Progenitor cell of endocrine pancreas (in vitro differentiated cells): ENCODE data around the gene BRINP2. TPM values are rescaled to one million over a fixed set of nuclear protein-coding genes. Genes with fewer than 3 reads are reported as not detected.

Source experiments
- DNase-seq: peaks from one replicate; pipeline ENCODE4 v3.0.0; 2021; ENCODE audit warnings: low spot score; ENCODE audit not compliant: unreplicated experiment
- H3K27ac Mint-ChIP-seq: 2 replicates; pipeline ENCODE4 v1.8.0; 2021; ENCODE audit warnings: mild to moderate bottlenecking, moderate library complexity, mixed read lengths
- H3K27me3 Mint-ChIP-seq: 2 replicates; pipeline ENCODE4 v1.8.0; 2021; ENCODE audit warnings: mixed read lengths
- H3K36me3 Mint-ChIP-seq: 2 replicates; pipeline ENCODE4 v1.8.0; 2022; ENCODE audit warnings: mixed read lengths; ENCODE audit not compliant: insufficient read depth
- H3K4me1 Mint-ChIP-seq: 2 replicates; pipeline ENCODE4 v1.8.0; 2021; ENCODE audit warnings: low read depth, mixed read lengths
- H3K4me3 Mint-ChIP-seq: 2 replicates; pipeline ENCODE4 v1.8.0; 2021; ENCODE audit warnings: low read depth, mild to moderate bottlenecking, moderate library complexity, mixed read lengths
- H3K9me3 Mint-ChIP-seq: 2 replicates; pipeline ENCODE4 v1.8.0; 2021; ENCODE audit warnings: low read depth, mixed read lengths
- total RNA-seq: library from RNA; stranded (reverse); gene quantifications from 2 replicates; pipeline ENCODE4 v1.2.1, GENCODE V29; 2021
- TF ChIP-seq, protein P1 (sequence below): fragments of 200-600 bp; sonication (generic); IDR thresholded peaks from one replicate; pipeline ENCODE4 v1.5.0; 2021; ENCODE audit warnings: antibody characterized with exemption, mild to moderate bottlenecking; ENCODE audit not compliant: unreplicated experiment

BRINP2 gene
- total RNA-seq, 1 donor from 2014 or later = 0.41 TPM

GRCh38 chr1:177137814-177138213 is 32.9 kb upstream of the BRINP2 start:
- Mint-ChIP-seq H3K4me3 (no peak overlapping the region), H3K27ac (no peak overlapping the region), H3K9me3 (no peaks in the 10 kb centered on the region), H3K36me3 (no peaks in the 10 kb centered on the region), H3K4me1 (no peaks in the 10 kb centered on the region), H3K27me3 (peaks cover 4% of the 10 kb centered on the region)
- TF ChIP-seq, protein P1, sequence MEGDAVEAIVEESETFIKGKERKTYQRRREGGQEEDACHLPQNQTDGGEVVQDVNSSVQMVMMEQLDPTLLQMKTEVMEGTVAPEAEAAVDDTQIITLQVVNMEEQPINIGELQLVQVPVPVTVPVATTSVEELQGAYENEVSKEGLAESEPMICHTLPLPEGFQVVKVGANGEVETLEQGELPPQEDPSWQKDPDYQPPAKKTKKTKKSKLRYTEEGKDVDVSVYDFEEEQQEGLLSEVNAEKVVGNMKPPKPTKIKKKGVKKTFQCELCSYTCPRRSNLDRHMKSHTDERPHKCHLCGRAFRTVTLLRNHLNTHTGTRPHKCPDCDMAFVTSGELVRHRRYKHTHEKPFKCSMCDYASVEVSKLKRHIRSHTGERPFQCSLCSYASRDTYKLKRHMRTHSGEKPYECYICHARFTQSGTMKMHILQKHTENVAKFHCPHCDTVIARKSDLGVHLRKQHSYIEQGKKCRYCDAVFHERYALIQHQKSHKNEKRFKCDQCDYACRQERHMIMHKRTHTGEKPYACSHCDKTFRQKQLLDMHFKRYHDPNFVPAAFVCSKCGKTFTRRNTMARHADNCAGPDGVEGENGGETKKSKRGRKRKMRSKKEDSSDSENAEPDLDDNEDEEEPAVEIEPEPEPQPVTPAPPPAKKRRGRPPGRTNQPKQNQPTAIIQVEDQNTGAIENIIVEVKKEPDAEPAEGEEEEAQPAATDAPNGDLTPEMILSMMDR = no peak
- no peak for DNase-seq

- no peak overlapping the region for H3K27ac Mint-ChIP-seq
- TF ChIP-seq, protein P1 = no peak
- no peak for DNase-seq
- no peaks in the 10 kb centered on the region for H3K9me3 Mint-ChIP-seq
- H3K36me3 Mint-ChIP-seq = no peaks in the 10 kb centered on the region
- peaks cover 4% of the 10 kb centered on the region for H3K27me3 Mint-ChIP-seq
- H3K4me1 Mint-ChIP-seq = no peaks in the 10 kb centered on the region
- H3K4me3 Mint-ChIP-seq = no peak overlapping the region
These were observed 32.4 kb upstream of the BRINP2 start for GRCh38 chr1:177138347-177138746.

DNA sequence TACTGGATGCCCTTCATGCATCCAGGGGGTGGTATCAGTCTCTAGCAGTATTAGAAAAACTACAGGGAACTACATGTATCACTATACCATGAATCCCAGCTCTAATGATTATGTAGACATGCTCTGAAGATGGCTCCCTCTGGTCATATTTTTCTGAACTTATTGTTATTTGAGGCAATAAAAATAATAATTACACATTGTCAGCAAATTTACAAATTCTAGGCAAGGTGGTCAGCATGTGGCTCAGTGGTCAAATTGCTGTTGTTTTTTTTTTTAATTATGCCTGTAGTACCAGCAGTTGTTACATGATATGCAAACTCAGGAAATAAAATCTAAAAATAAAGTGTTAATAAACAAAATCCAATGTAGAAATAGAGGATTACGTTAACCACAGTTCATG is 28.7 kb upstream of the BRINP2 start:
- Mint-ChIP-seq H3K36me3 (no peaks in the 10 kb centered on the region), H3K9me3 (no peaks in the 10 kb centered on the region), H3K27ac (no peak overlapping the region), H3K4me3 (no peak overlapping the region), H3K27me3 (peaks cover 7% of the 10 kb centered on the region), H3K4me1 (no peaks in the 10 kb centered on the region)
- TF ChIP-seq, protein P1 = no peak
- DNase-seq = no peak

GRCh38 chr1:177142791-177143271 is 27.9 kb upstream of the BRINP2 start:
- no peak overlapping the region for H3K4me3 Mint-ChIP-seq
- H3K27me3 Mint-ChIP-seq = peaks cover 7% of the 10 kb centered on the region
- DNase-seq = no peak
- no peaks in the 10 kb centered on the region for H3K36me3 Mint-ChIP-seq
- no peak overlapping the region for H3K27ac Mint-ChIP-seq
- TF ChIP-seq, protein P1 = no peak
- no peaks in the 10 kb centered on the region for H3K9me3 Mint-ChIP-seq
- no peaks in the 10 kb centered on the region for H3K4me1 Mint-ChIP-seq

DNA sequence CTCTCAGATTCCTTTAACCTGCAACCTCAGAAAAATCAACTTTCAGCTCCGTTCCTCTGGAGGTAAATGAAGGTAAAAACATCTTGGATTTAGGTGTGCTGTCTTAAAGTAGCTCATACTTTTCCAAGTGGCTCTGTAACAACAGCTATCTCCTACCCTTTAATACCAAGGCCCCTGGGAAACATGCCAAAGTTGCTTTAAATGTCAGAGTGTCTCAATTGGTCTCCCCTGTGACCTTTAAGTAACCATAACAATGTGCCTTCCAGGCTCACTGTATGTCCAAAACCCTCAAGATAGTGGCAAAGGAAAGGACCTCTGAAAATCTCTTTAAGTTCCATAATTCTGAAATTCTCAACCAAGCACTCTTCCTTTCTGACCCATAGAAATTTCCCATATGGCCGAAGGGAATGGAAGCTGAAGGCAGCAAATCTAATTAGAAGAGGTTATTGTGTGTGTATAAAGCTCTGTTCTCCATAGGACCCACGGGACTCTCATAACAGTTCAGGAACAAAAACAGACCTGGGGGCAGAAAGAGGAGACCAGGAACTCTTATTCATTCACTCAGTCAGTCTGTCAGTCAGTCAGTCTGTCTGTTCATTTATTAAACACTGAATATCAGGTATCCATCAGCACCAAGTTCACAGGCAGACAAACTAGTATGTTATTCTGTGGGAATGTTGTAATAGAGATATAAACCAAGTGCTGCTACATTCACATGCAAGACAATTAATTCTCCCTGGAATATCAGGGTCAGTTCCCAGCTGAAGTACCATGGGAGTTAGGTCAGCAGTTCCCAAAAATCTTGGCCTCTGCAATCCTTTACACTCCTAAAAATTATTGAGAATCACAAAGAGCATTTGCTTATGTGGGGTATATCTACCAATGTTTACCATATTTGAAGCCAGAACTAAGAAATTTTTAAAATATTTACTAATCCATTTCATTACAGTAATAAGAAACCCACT is 25.4 kb upstream of the BRINP2 start:
- no peaks in the 10 kb centered on the region for H3K9me3 Mint-ChIP-seq
- no peaks in the 10 kb centered on the region for H3K36me3 Mint-ChIP-seq
- no peak overlapping the region for H3K27ac Mint-ChIP-seq
- DNase-seq = no peak
- no peaks in the 10 kb centered on the region for H3K4me1 Mint-ChIP-seq
- TF ChIP-seq, protein P1 = no peak
- H3K27me3 Mint-ChIP-seq = peaks cover 3% of the 10 kb centered on the region
- no peak overlapping the region for H3K4me3 Mint-ChIP-seq
